Measurements from ENCODE around the gene SGCA.

SGCA gene

DNA sequence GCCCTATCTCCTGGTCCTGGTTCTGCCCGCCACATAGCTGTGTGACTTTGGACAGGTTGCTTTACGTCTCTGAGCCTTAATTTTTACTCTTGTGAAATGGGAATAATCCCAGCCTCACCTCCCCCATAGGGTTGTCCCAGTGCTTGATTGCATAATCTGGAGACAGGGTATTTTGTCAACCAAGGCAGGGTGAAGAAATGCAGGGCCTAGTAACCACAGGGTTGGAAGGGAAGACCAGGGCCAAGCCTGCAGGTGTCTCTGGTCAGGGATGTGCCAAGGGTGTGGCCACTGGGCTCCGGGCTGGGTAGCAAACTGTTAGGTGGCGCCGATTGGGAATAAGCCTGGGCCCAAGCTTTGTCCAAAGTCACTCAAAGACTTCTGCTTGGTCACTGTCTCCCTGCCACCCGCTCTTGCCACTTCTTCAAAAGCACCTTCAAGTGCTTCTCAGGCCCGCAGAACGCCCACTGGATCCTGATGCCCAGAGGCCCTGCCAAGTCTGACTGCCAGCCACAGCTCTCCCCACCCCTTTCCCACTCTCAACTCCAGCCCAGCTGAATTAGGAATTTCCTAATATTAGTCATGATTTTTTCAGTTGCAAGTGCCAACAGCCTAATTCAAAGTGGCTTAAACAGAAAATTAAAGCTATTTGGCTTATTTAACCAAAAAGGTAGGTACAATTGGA, 56.2 kb downstream of the SGCA start:
- no peak for DNase-seq (ENCODE audit: low read depth in 2 of 2)

- no peak for DNase-seq (ENCODE audit: low read depth in 2 of 2)
These were observed 57.1 kb downstream of the SGCA start for GRCh38 chr17:50222922-50223321.
